GM23338 (cell line): ENCODE data around the gene RNF130. TPM values are rescaled to one million over a fixed set of nuclear protein-coding genes. Genes with fewer than 3 reads are reported as not detected.

ENCODE experiments used
- ATAC-seq: fragments of 200-7000 bp; cut with Tn5 transposase; 3 replicates; pipeline ENCODE4 v1.9.1; 2020
- DNase-seq: peaks from one replicate; pipeline ENCODE4 v3.0.0-alpha.2; 2015; ENCODE audit warnings: low spot score
- H2AFZ ChIP-seq: fragments of 200-600 bp; sonication (generic); 2 replicates; pipeline ENCODE4 v1.8.0; 2016; ENCODE audit warnings: antibody characterized with exemption, mild to moderate bottlenecking, moderate library complexity
- H3F3A ChIP-seq: fragments of 200-600 bp; sonication (generic); replicated peaks from 2 replicates; pipeline ENCODE4 v1.8.0; 2017; ENCODE audit warnings: antibody characterized with exemption, mixed run types, low read depth
- H3K27ac ChIP-seq: fragments of 200-600 bp; sonication (generic); 2 replicates; pipeline ENCODE4 v1.6.1; 2016; ENCODE audit warnings: low read depth
- H3K27me3 ChIP-seq: fragments of 200-600 bp; sonication (generic); 2 replicates; pipeline ENCODE4 v1.8.0; 2016; ENCODE audit warnings: mild to moderate bottlenecking, mixed run types, moderate library complexity; ENCODE audit not compliant: insufficient read depth
- H3K36me3 ChIP-seq: fragments of 200-600 bp; sonication (generic); 2 replicates; pipeline ENCODE4 v1.8.0; 2016; ENCODE audit warnings: mild to moderate bottlenecking; ENCODE audit not compliant: insufficient read depth
- H3K4me1 ChIP-seq: fragments of 200-600 bp; sonication (generic); 2 replicates; pipeline ENCODE4 v1.8.0; 2016; ENCODE audit warnings: mild to moderate bottlenecking, moderate library complexity; ENCODE audit not compliant: insufficient read depth
- H3K4me2 ChIP-seq: fragments of 200-600 bp; sonication (generic); 2 replicates; pipeline ENCODE4 v1.7.1; 2017; ENCODE audit warnings: mixed run types
- H3K4me3 ChIP-seq: fragments of 200-600 bp; sonication (generic); 2 replicates; pipeline ENCODE4 v1.6.1; 2016; ENCODE audit warnings: mixed run types
- H3K79me2 ChIP-seq: fragments of 200-600 bp; sonication (generic); replicated peaks from 2 replicates; pipeline ENCODE4 v1.8.0; 2017; ENCODE audit warnings: mild to moderate bottlenecking; ENCODE audit not compliant: insufficient read depth
- H3K9me2 ChIP-seq: fragments of 200-600 bp; sonication (generic); 2 replicates; pipeline ENCODE4 v1.8.0; 2017; ENCODE audit not compliant: insufficient read depth
- H4K20me1 ChIP-seq: fragments of 200-600 bp; sonication (generic); replicated peaks from 2 replicates; pipeline ENCODE4 v1.8.0; 2017; ENCODE audit warnings: mild to moderate bottlenecking; ENCODE audit not compliant: insufficient read depth
- H3K27ac Mint-ChIP-seq: 2 replicates; pipeline ENCODE4 v1.8.0; 2020; ENCODE audit warnings: inconsistent platforms, mild to moderate bottlenecking, moderate library complexity, mixed read lengths
- H3K27me3 Mint-ChIP-seq: 3 replicates; pipeline ENCODE4 v1.8.0; 2022; ENCODE audit warnings: low read depth, mild to moderate bottlenecking, moderate library complexity, mixed read lengths, inconsistent platforms; ENCODE audit not compliant: insufficient read depth, poor library complexity
- H3K36me3 Mint-ChIP-seq: 3 replicates; pipeline ENCODE4 v1.8.0; 2021; ENCODE audit warnings: low read depth, mild to moderate bottlenecking, inconsistent platforms, moderate library complexity, mixed read lengths
- H3K4me1 Mint-ChIP-seq: 3 replicates; pipeline ENCODE4 v1.8.0; 2020; ENCODE audit warnings: mild to moderate bottlenecking, inconsistent platforms, mixed read lengths
- H3K4me3 Mint-ChIP-seq: 3 replicates; pipeline ENCODE4 v1.8.0; 2021; ENCODE audit warnings: moderate library complexity, mild to moderate bottlenecking, inconsistent platforms, mixed read lengths
- H3K9me3 Mint-ChIP-seq: 3 replicates; pipeline ENCODE4 v1.8.0; 2020; ENCODE audit warnings: moderate library complexity, mild to moderate bottlenecking, inconsistent platforms, mixed read lengths
- CREB1 ChIP-seq: fragments of 250-450 bp; sonication (Bioruptor Pico); IDR thresholded peaks from 2 replicates; pipeline ENCODE4 v1.5.0; 2020; ENCODE audit warnings: low read depth, mild to moderate bottlenecking, moderate library complexity
- CTCF ChIP-seq, 2 experiments: fragments of 200-600 bp in 1 of 2; sonication (generic) in 1 of 2; conservative IDR thresholded peaks; 2 replicates each; pipeline versions ENCODE4 v1.5.1 to v1.6.1; 2016 to 2017; ENCODE audit warnings: antibody characterized with exemption in 2 of 2, low read depth in 2 of 2, mild to moderate bottlenecking in 2 of 2, moderate library complexity in 1 of 2
- ETS1 ChIP-seq: IDR thresholded peaks from 2 replicates; pipeline ENCODE4 v1.6.1; 2016; ENCODE audit warnings: antibody characterized with exemption
- EZH2 ChIP-seq: fragments of 200-600 bp; sonication (generic); IDR thresholded peaks from one replicate; pipeline ENCODE4 v1.8.0; 2017; ENCODE audit warnings: antibody characterized with exemption, mild to moderate bottlenecking, low read depth; ENCODE audit not compliant: unreplicated experiment
- EZH2phosphoT487 ChIP-seq: fragments of 200-600 bp; sonication (generic); IDR thresholded peaks from one replicate; pipeline ENCODE4 v1.8.1; 2018; ENCODE audit warnings: antibody characterized with exemption; ENCODE audit not compliant: unreplicated experiment
- NANOG ChIP-seq: IDR thresholded peaks from 2 replicates; pipeline ENCODE4 v1.6.1; 2016; ENCODE audit warnings: antibody characterized with exemption, borderline replicate concordance
- REST ChIP-seq: IDR thresholded peaks from one replicate; pipeline ENCODE4 v1.6.1; 2018; ENCODE audit warnings: antibody characterized with exemption; ENCODE audit not compliant: unreplicated experiment
- STAT1 ChIP-seq: IDR thresholded peaks from one replicate; pipeline ENCODE4 v1.6.1; 2016; ENCODE audit warnings: antibody characterized with exemption; ENCODE audit not compliant: unreplicated experiment
- ZNF114 ChIP-seq: fragments of 250-450 bp; sonication (Bioruptor Pico); IDR thresholded peaks from 2 replicates; pipeline ENCODE4 v1.5.0; 2020; ENCODE audit warnings: mild to moderate bottlenecking, moderate library complexity
- polyA plus RNA-seq: library from polyadenylated mRNA; unstranded; fragments of >200 nt; fragmentation: Nextera tagmentation; extraction: Ambion mirVana; gene quantifications from 2 replicates; pipeline ENCODE4 v1.2.1, GENCODE V29; 2016
- total RNA-seq: library from RNA; depleted of rRNA; stranded (reverse); fragments of >200 nt; shearing (Covaris generic); gene quantifications from 2 replicates; pipeline ENCODE4 v1.2.3, GENCODE V29; 2014

The RNF130 gene
- total and polyA plus RNA-seq, 2 experiments from 2014 or later, result 60.1 to 97.3 TPM

GRCh38 chr5:180009581-180009980, 62.0 kb downstream of the RNF130 start (continued):
- TF ChIP-seq REST (no peak), NANOG (no peak), ZNF114 (CRISPR knock-in tag) (no peak), EZH2phosphoT487 (no peak), CTCF (conservative IDR thresholded peaks at IDR 0.05; ENCODE audit: low read depth in 2 of 2) (no peak), CREB1 (CRISPR knock-in tag) (no peak), EZH2 (no peak), ETS1 (no peak)

GRCh38 chr5:180008433-180008832, 63.1 kb downstream of the RNF130 start:
- H3K27ac ChIP-seq, result peak overlapping the region; percentile 62; the same call in 1 of the 2 replicates
- H4K20me1 ChIP-seq, result peaks cover 4% of the 10 kb centered on the region; the same call in 1 of the 2 replicates
- no peak overlapping the region for H3K4me3 ChIP-seq
- H3K27me3 ChIP-seq, result no peaks in the 10 kb centered on the region
- H3K79me2 ChIP-seq, result peaks cover 44% of the 10 kb centered on the region
- H3K9me2 ChIP-seq, result no peaks in the 10 kb centered on the region
- H3K4me2 ChIP-seq, result no peak overlapping the region
- no peaks in the 10 kb centered on the region for H3K36me3 ChIP-seq
- Mint-ChIP-seq H3K27me3 (peaks cover 2% of the 10 kb centered on the region), H3K27ac (peak overlapping the region; percentile 53; the same call in 1 of the 2 replicates), H3K4me3 (no peak overlapping the region), H3K36me3 (peaks cover 8% of the 10 kb centered on the region; the same call in 2 of the 3 replicates), H3K9me3 (no peaks in the 10 kb centered on the region), H3K4me1 (peaks cover 12% of the 10 kb centered on the region)
- ATAC-seq, result no peak
- H3F3A ChIP-seq, result no peaks in the 10 kb centered on the region; the same call in 1 of the 2 replicates
- no peak for TF ChIP-seq STAT1
- no peak for TF ChIP-seq CREB1 (CRISPR knock-in tag)
- no peak for TF ChIP-seq NANOG
- H2AFZ ChIP-seq, result no peak overlapping the region
- peaks cover 13% of the 10 kb centered on the region for H3K4me1 ChIP-seq
- DNase-seq, result no peak
